Activated effector memory CD4-positive, alpha-beta T cell treated with Interleukin-2 at 50 U/mL for 16 hours (primary cell): Measurements from ENCODE around the gene PHACTR3.
"Not testable (repeated sequence)": the region's sequence is repeated elsewhere in the genome, so short reads cannot be mapped to it uniquely, and the experiment has no call there.

Experiments
- DNase-seq: peaks from one replicate; pipeline ENCODE4 v3.0.0-alpha.2; 2020

PHACTR3 gene

GRCh38 chr20:59603781-59604541 lies at the start of gene PHACTR3:
Gene PHACTR3, plus strand, starts transcription at chr20:59604540. Its CDS starts 475 bp downstream, at chr20:59605015.
- no peak for DNase-seq

DNA sequence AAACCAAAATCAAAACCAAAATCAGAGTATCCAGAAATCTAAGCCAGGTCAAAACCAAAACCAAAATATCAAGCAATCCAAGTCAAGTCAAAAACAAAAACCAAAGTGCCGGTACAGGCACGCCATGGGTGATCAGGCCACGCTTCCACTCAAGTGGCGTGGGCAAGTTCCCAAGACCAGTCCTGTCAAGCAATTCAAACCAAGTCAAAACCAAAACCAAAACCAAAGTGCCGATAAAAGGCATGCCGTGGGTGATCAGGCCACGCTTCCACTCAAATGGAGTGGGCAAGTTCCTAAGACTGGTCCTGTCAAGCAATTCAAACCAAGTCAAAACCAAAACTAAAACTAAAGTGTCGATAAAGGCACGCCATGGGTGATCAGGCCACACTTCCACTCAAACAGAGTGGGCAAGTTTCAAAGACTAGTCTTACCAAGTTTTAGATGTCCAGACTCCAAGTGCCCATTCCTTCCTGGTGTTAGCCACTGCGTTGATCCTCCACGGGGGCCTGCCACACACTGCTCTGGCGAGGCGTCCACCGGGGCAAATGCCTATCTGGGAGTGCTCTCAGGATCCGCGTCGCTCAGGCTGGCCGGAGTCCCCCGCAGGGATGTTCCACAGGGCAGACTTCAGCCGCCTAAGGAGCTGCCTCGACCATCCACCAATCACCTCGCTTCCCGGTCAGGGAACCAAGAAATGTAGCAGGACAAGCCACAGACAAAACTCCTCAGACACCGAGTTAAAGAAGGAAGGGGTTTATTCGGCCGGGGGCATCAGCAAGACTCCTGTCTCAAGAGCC lies 46.4 kb upstream of the PHACTR3 start:
- not testable (repeated sequence) for DNase-seq

DNA sequence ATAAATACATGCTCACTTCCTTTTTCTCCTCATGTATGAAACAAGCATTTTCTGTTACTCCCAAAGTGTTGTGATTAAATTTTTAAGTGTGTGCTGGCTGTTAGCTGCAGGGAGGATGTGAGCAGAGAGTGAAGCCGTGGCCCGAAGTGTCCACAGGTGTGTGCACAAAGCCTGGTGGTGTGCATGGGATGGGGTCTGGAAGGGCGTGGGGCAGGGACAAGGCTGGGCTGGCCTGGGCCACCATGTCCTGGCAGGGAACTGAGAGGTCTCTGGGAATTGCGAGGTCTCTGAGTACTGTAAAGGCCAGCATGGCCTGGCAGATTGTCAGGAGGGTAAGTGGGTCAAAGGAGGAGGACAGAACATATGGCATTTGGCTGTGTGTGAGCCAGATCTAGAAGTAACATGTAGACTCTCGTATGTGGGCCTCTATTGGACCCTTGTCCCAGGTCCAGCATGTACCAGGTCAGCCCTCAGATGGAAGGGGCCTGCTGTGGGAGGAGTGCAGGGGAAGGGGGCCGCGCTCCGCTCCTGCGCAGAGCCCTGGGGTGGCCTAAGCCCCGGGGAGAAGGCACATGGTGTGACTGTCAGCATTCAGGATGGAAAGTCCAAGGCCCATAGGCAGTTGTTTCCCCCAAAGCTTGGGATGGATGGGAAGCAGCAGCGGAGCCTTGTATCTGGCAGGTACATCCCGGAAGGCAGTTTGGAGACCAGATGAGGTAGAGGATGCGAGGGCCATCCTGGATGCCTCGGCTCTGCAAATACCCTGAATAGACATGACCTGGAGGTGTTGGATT lies 45.1 kb upstream of the PHACTR3 start:
- DNase-seq = no peak

DNA sequence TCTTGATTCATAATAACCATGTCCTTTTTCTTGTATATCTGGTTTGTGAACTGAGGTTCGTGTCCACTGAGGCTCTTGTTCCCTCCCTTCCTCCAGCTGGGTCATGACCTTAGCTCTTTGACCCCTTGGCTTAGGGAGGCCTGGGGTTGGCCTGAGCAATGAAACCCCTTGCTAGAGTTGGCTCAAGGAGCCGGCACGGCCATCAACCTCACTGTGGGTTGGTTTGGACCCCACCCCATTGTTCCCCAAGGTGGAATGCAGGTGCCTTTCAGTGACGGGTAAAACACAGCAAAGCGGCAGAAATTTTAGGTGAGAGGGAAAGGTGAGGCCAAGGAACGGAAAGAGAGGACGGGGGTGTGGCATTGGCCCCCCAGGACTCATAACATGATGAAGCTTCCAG lies 44.5 kb upstream of the PHACTR3 start:
- no peak for DNase-seq

- DNase-seq = no peak
These were observed 43.6 kb upstream of the PHACTR3 start for GRCh38 chr20:59560588-59561227.

DNA sequence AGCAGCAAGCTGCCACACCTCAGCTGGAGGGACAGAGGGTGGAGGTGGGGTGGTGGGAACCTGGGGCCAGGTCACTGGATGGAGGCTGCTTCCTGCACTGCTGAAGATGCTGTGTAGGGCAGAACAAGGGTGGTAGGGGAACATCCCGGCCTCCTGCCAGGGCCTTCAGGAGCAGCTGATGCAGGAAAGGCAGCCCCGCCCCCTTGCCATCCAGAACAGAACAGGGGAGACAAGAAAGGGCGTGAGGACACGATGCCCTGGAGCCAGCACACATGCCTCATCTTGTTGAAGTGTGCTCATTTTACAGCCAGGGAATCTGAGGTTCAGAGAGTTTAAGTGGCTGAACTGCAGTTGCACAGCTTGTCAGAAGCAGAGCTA lies 43.1 kb upstream of the PHACTR3 start:
- DNase-seq = no peak

- DNase-seq = no peak
These were observed 42.6 kb upstream of the PHACTR3 start for GRCh38 chr20:59561614-59562277.

- no peak for DNase-seq
These were observed 40.2 kb upstream of the PHACTR3 start for GRCh38 chr20:59564171-59564570.

DNA sequence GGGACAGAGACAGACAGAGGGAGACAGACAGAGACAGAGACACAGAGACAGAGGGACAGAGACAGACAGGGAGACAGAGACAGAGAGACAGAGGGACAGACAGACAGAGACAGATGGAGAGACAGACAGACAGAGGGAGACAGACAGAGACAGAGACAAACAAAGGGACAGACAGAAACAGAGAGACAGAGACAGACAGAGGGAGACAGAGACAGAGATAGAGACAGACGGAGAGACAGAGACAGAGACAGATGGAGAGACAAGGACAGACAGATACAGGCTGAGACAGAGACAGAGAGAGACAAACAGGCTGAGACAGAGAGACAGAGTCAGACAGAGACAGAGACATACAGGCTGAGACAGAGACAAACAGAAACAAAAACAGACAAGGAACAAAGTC lies 39.4 kb upstream of the PHACTR3 start:
- no peak for DNase-seq

- DNase-seq = no peak
These were observed 38.4 kb upstream of the PHACTR3 start for GRCh38 chr20:59565768-59566461.

GRCh38 chr20:59566631-59567524 lies 37.5 kb upstream of the PHACTR3 start:
- no peak for DNase-seq

DNA sequence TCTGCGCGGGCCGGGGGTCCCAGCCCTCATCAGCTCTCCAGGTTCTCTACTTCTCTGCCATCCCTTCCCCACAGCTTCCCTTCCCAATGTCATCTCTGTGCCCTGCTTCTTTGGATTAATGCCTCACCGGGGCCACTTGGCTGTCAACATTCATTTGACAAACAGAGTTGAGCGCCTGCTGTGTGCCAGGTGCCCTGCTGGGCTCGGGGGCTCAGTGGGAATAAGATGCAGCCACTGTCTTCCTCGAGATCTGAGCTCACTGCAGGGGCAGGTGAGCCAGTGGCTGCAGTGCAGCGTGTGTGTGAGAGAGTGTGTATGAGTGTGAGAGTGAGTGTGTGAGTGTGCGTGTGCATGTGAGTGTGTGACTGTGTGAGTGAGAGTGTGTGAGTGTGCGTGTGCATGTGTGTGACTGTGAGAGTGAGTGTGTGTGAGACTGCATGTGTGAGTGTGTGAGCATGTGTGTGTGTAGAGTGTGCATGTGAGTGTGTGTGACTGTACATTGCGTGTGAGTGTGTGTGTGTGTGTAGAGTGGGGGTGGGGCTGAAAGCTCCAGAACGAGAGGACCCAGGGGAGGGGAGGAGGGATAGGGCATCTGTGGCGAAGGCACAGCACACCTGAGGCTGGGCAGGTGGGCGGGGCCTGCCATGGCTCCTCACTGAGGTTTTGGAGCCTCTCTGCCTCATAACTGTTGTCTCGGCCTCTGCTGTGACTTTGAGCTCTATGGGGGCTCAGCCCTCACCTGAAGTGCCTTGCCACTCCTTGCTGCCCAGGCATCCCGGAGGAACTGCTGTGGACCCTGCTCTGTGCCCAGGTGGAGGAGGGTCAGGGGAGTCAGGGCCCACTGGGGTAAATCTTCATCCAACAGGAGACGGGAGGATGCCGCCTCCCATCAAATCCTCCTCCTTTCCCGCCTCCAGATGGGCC lies 36.5 kb upstream of the PHACTR3 start:
- no peak for DNase-seq

GRCh38 chr20:59568509-59569024 lies 35.8 kb upstream of the PHACTR3 start:
- no peak for DNase-seq

- no peak for DNase-seq
These were observed 35.0 kb upstream of the PHACTR3 start for GRCh38 chr20:59569305-59569704.

DNA sequence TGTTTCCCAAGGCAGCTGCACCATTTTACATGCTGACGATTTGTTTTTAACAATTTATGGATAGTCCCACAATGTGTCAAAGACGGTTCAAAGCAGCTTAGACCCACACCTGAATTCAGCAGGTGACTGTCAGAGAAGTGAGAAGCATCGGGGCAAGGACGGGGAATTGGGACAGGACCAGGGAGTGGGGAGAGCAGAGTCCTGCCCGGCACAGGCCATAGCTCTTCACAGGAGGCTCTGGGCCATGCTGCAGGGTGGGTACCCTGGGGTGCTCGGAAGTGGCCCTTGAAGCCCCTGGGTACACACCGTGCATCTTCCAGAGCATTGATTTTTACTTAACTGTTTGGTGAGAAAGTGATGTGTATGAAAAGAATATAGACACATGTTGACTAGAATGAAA lies 33.2 kb upstream of the PHACTR3 start:
- DNase-seq = no peak

DNA sequence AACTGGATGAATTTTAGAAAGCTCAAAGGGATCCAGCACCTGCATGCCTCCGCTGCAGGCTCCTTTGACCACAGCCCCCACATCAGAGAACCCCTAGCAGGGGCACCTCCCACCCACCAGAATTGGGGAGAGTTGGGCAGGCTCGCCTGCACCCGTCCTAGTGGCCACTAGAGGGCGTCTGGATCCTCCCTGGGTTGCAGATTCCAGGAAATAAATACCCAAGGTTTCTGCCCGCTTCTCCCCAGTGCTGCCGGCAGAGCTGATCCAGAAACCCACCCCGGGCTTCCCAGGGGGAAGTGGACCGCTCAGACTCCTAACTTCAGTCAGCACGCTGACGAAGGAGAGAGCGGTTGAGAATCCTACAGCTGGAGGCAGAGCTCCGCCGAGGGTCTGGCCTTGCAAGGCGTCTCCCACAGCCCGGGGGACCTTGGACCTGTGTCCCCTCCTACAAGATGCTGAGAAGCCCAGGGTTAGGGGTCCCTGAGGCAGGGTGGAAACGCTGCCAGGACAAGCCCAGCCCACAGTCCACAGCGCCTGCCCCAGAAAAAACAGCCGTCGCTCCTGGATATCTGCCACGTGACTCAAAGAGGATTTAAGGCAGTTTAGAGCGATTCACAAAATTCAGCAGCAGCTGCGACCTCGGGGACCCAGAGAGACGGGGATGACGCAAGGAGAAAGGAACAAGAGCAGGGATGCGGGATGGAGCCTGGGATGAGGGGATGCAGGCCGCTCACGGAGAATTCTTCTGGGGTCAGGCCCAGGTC lies 32.6 kb upstream of the PHACTR3 start:
- DNase-seq = peak; percentile 31

DNA sequence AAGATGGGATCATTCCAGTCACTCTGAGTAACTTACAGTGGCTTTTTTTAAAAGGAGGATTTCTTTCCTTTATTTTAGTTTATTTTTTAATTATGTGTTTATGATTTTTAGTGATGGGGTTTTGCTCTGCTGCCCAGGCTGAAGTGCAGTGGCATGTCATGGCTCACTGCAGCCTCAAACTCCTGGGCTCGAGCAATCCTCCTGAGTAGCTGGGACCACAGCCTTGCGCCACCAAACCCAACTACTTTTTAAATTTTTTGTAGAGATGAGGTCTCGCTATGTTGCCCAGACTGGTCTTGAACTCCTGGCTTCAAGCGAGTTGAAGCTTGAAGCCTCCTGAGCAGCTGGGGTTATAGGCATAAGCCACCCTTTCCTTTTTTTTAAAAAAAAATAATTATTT lies 31.8 kb upstream of the PHACTR3 start:
- no peak for DNase-seq

DNA sequence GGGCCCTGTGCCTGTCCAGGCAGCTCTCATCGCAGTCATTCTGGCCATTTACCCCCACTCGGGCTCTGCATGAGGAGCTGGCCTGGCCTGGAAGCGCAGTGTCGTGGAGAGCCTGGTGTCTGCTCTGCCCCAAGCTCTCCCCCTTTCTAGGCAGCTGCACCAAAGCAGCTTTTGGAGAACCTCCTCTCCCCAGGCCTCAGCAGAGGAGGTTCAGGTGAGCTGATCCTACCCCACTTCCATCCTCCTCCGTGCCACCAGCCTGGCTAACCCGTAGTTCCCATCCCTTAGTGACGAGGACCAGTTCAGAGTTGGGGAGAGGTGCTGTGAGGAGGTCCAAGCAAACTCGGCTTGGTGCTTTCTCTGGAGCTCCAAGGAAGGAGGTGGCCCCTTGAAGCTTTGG lies 30.5 kb upstream of the PHACTR3 start:
- no peak for DNase-seq

GRCh38 chr20:59574308-59574707 lies 30.0 kb upstream of the PHACTR3 start:
- no peak for DNase-seq
